ENCODE results near the gene PRKCQ.

Gene PRKCQ

GRCh38 chr10:6525599-6526165 lies 54.4 kb downstream of the PRKCQ start:
- no peak overlapping the region for H3K4me2 ChIP-seq (ENCODE audit: low read length)
- no CpG with 5 or more reads among the region's 4 CpGs for WGBS (ENCODE audit: extremely low coverage, insufficient coverage, insufficient read length)

GRCh38 chr10:6522230-6522629 lies 57.8 kb downstream of the PRKCQ start:
- no peak for DNase-seq
- no peak overlapping the region for H3K4ac ChIP-seq (ENCODE audit: low read depth, low read length)
- peaks cover 3% of the 10 kb centered on the region for H3K9me3 ChIP-seq (ENCODE audit: insufficient read depth, low read depth, low read length)
- no peak overlapping the region for H3K4me3 ChIP-seq (ENCODE audit: low read depth, low read length)
- H4K12ac ChIP-seq (ENCODE audit: low read depth, low read length) = no peak overlapping the region
- H2BK12ac ChIP-seq (ENCODE audit: low read length) = no peak overlapping the region
- H3K79me2 ChIP-seq (ENCODE audit: control insufficient read depth, insufficient read depth, low read length, poor library complexity) = no peaks in the 10 kb centered on the region
- H2AFZ ChIP-seq (ENCODE audit: insufficient read depth, low read length, poor library complexity) = no peak overlapping the region
- no peak overlapping the region for H4K8ac ChIP-seq (ENCODE audit: low read depth, low read length)
- no peaks in the 10 kb centered on the region for H3K4me1 ChIP-seq (ENCODE audit: control insufficient read depth in 1 of 2, insufficient read depth in 2 of 2, low read length in 2 of 2)
- no peaks in the 10 kb centered on the region for H3K27me3 ChIP-seq (ENCODE audit: insufficient read depth, low read length)
- H3K23ac ChIP-seq (ENCODE audit: low read length) = no peak overlapping the region
- no peak overlapping the region for H2AK5ac ChIP-seq (ENCODE audit: low read length)
- no peak overlapping the region for H3K4me2 ChIP-seq (ENCODE audit: low read length)
- H4K91ac ChIP-seq (ENCODE audit: low read depth, low read length) = no peak overlapping the region
- no peak overlapping the region for H2BK120ac ChIP-seq (ENCODE audit: insufficient read depth, low read length, poor library complexity)
- no CpG with 5 or more reads among the region's 6 CpGs for WGBS (ENCODE audit: extremely low coverage, insufficient coverage, insufficient read length)
- no peak overlapping the region for H3K9ac ChIP-seq (ENCODE audit: low read length)
- no peaks in the 10 kb centered on the region for H3K36me3 ChIP-seq (ENCODE audit: control insufficient read depth in 1 of 2, insufficient read depth in 2 of 2, low read length in 2 of 2)
- H3K79me1 ChIP-seq (ENCODE audit: low read length) = no peaks in the 10 kb centered on the region
- H3K27ac ChIP-seq (ENCODE audit: low read depth, low read length) = no peak overlapping the region
- no peak overlapping the region for H3K14ac ChIP-seq (ENCODE audit: low read length)
- H3K18ac ChIP-seq (ENCODE audit: low read length) = no peak overlapping the region
- no peak overlapping the region for H2BK5ac ChIP-seq (ENCODE audit: low read depth, low read length, poor library complexity)

More at GRCh38 chr10:6525599-6526165, 54.4 kb downstream of the PRKCQ start:
- Histone ChIP-seq H3K79me1 (ENCODE audit: low read length) (no peaks in the 10 kb centered on the region), H4K91ac (ENCODE audit: low read depth, low read length) (no peak overlapping the region), H3K4me1 (ENCODE audit: control insufficient read depth in 1 of 2, insufficient read depth in 2 of 2, low read length in 2 of 2) (no peaks in the 10 kb centered on the region), H3K14ac (ENCODE audit: low read length) (no peak overlapping the region), H4K12ac (ENCODE audit: low read depth, low read length) (no peak overlapping the region), H3K27ac (ENCODE audit: low read depth, low read length) (no peak overlapping the region), H3K4me3 (ENCODE audit: low read depth, low read length) (no peak overlapping the region), H3K27me3 (ENCODE audit: insufficient read depth, low read length) (no peaks in the 10 kb centered on the region), H3K4ac (ENCODE audit: low read depth, low read length) (no peak overlapping the region), H2BK12ac (ENCODE audit: low read length) (no peak overlapping the region), H3K79me2 (ENCODE audit: control insufficient read depth, insufficient read depth, low read length, poor library complexity) (no peaks in the 10 kb centered on the region), H3K23ac (ENCODE audit: low read length) (no peak overlapping the region), H3K9me3 (ENCODE audit: insufficient read depth, low read depth, low read length) (peaks cover 4% of the 10 kb centered on the region), H2BK120ac (ENCODE audit: insufficient read depth, low read length, poor library complexity) (no peak overlapping the region), H3K36me3 (ENCODE audit: control insufficient read depth in 1 of 2, insufficient read depth in 2 of 2, low read length in 2 of 2) (no peaks in the 10 kb centered on the region), H2BK5ac (ENCODE audit: low read depth, low read length, poor library complexity) (no peak overlapping the region), H3K18ac (ENCODE audit: low read length) (no peak overlapping the region), H2AK5ac (ENCODE audit: low read length) (no peak overlapping the region), H4K8ac (ENCODE audit: low read depth, low read length) (no peak overlapping the region), H2AFZ (ENCODE audit: insufficient read depth, low read length, poor library complexity) (no peak overlapping the region), H3K9ac (ENCODE audit: low read length) (no peak overlapping the region)
- peak; percentile 14 to 59 for DNase-seq

- H3K18ac ChIP-seq (ENCODE audit: low read length) = no peak overlapping the region
- no peak overlapping the region for H3K27ac ChIP-seq (ENCODE audit: low read depth, low read length)
- no peak overlapping the region for H3K4me3 ChIP-seq (ENCODE audit: low read depth, low read length)
- H3K9ac ChIP-seq (ENCODE audit: low read length) = no peak overlapping the region
- DNase-seq = no peak
- H3K79me2 ChIP-seq (ENCODE audit: control insufficient read depth, insufficient read depth, low read length, poor library complexity) = no peaks in the 10 kb centered on the region
- H4K12ac ChIP-seq (ENCODE audit: low read depth, low read length) = no peak overlapping the region
- no peaks in the 10 kb centered on the region for H3K4me1 ChIP-seq (ENCODE audit: control insufficient read depth in 1 of 2, insufficient read depth in 2 of 2, low read length in 2 of 2)
- no peak overlapping the region for H4K8ac ChIP-seq (ENCODE audit: low read depth, low read length)
- WGBS (ENCODE audit: extremely low coverage, insufficient coverage, insufficient read length) = no CpG with 5 or more reads among the region's 10 CpGs
- no peak overlapping the region for H2BK120ac ChIP-seq (ENCODE audit: insufficient read depth, low read length, poor library complexity)
- H3K4me2 ChIP-seq (ENCODE audit: low read length) = no peak overlapping the region
- no peak overlapping the region for H2AK5ac ChIP-seq (ENCODE audit: low read length)
- H3K23ac ChIP-seq (ENCODE audit: low read length) = no peak overlapping the region
- no peak overlapping the region for H2BK5ac ChIP-seq (ENCODE audit: low read depth, low read length, poor library complexity)
- no peak overlapping the region for H3K4ac ChIP-seq (ENCODE audit: low read depth, low read length)
- no peaks in the 10 kb centered on the region for H3K36me3 ChIP-seq (ENCODE audit: control insufficient read depth in 1 of 2, insufficient read depth in 2 of 2, low read length in 2 of 2)
- H3K27me3 ChIP-seq (ENCODE audit: insufficient read depth, low read length) = no peaks in the 10 kb centered on the region
- H2BK12ac ChIP-seq (ENCODE audit: low read length) = no peak overlapping the region
- no peak overlapping the region for H3K14ac ChIP-seq (ENCODE audit: low read length)
- H2AFZ ChIP-seq (ENCODE audit: insufficient read depth, low read length, poor library complexity) = no peak overlapping the region
- H3K9me3 ChIP-seq (ENCODE audit: insufficient read depth, low read depth, low read length) = no peaks in the 10 kb centered on the region
- no peaks in the 10 kb centered on the region for H3K79me1 ChIP-seq (ENCODE audit: low read length)
- H4K91ac ChIP-seq (ENCODE audit: low read depth, low read length) = no peak overlapping the region
Measured at GRCh38 chr10:6520138-6520537, 59.9 kb downstream of the PRKCQ start.

GRCh38 chr10:6518791-6519429 lies 61.2 kb downstream of the PRKCQ start:
- H3K4me2 ChIP-seq (ENCODE audit: low read length) = no peak overlapping the region
- no peaks in the 10 kb centered on the region for H3K36me3 ChIP-seq (ENCODE audit: control insufficient read depth in 1 of 2, insufficient read depth in 2 of 2, low read length in 2 of 2)
- no peaks in the 10 kb centered on the region for H3K4me1 ChIP-seq (ENCODE audit: control insufficient read depth in 1 of 2, insufficient read depth in 2 of 2, low read length in 2 of 2)
- H2AK5ac ChIP-seq (ENCODE audit: low read length) = no peak overlapping the region
- no peaks in the 10 kb centered on the region for H3K9me3 ChIP-seq (ENCODE audit: insufficient read depth, low read depth, low read length)
- no peak overlapping the region for H3K9ac ChIP-seq (ENCODE audit: low read length)
- no peak overlapping the region for H3K4ac ChIP-seq (ENCODE audit: low read depth, low read length)
- H3K27me3 ChIP-seq (ENCODE audit: insufficient read depth, low read length) = no peaks in the 10 kb centered on the region
- H2BK12ac ChIP-seq (ENCODE audit: low read length) = no peak overlapping the region
- WGBS (ENCODE audit: extremely low coverage, insufficient coverage, insufficient read length) = no CpG with 5 or more reads among the region's 5 CpGs
- no peak overlapping the region for H3K23ac ChIP-seq (ENCODE audit: low read length)
- H3K79me2 ChIP-seq (ENCODE audit: control insufficient read depth, insufficient read depth, low read length, poor library complexity) = no peaks in the 10 kb centered on the region
- H3K14ac ChIP-seq (ENCODE audit: low read length) = no peak overlapping the region
- H2BK5ac ChIP-seq (ENCODE audit: low read depth, low read length, poor library complexity) = no peak overlapping the region
- no peak overlapping the region for H3K27ac ChIP-seq (ENCODE audit: low read depth, low read length)
- H2AFZ ChIP-seq (ENCODE audit: insufficient read depth, low read length, poor library complexity) = no peak overlapping the region
- no peak overlapping the region for H3K18ac ChIP-seq (ENCODE audit: low read length)
- DNase-seq = no peak
- no peak overlapping the region for H3K4me3 ChIP-seq (ENCODE audit: low read depth, low read length)
- H4K8ac ChIP-seq (ENCODE audit: low read depth, low read length) = no peak overlapping the region
- H4K12ac ChIP-seq (ENCODE audit: low read depth, low read length) = no peak overlapping the region
- no peak overlapping the region for H4K91ac ChIP-seq (ENCODE audit: low read depth, low read length)
- H2BK120ac ChIP-seq (ENCODE audit: insufficient read depth, low read length, poor library complexity) = no peak overlapping the region
- no peaks in the 10 kb centered on the region for H3K79me1 ChIP-seq (ENCODE audit: low read length)
